Coronary artery (tissue), 2 donors: ENCODE data around the gene CCDC50.

Experiments used
- DNase-seq: peaks from one replicate; pipeline ENCODE4 v3.0.0-alpha.2; 2017; ENCODE audit warnings: low spot score
- H3K27ac ChIP-seq, 2 donors: fragments of 200-600 bp; sonication (generic); one replicate each; pipeline ENCODE4 v1.5.1; 2016 to 2019
- H3K4me3 ChIP-seq: fragments of 200-600 bp; sonication (generic); 2 replicates; pipeline ENCODE4 v1.5.1; 2016; ENCODE audit warnings: mild to moderate bottlenecking, moderate library complexity
- TF ChIP-seq, protein P1 (sequence below): fragments of 200-600 bp; sonication (generic); IDR thresholded peaks from one replicate; pipeline ENCODE4 v1.5.1; 2019; ENCODE audit warnings: antibody characterized with exemption

CCDC50 gene

DNA sequence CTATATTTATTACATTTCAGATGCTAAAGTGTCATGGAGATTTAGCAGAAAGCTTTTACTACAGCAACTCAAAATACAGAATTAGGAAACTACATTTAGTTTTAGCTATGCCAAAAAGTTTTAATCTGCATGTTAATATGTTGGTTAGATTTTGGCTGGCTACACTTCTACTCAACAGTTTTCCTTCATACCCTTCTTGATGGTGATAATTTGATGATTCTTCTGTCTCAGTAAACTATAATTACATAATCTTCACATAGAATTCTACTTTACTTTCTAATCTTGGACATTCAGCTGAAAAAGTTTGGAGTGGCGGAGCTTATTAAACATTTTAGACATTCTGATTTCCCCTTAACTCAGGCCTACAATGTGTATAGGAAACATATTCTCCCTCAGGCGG lies 11.2 kb downstream of the CCDC50 start:
- no peak overlapping the region for H3K4me3 ChIP-seq
- TF ChIP-seq, protein P1, sequence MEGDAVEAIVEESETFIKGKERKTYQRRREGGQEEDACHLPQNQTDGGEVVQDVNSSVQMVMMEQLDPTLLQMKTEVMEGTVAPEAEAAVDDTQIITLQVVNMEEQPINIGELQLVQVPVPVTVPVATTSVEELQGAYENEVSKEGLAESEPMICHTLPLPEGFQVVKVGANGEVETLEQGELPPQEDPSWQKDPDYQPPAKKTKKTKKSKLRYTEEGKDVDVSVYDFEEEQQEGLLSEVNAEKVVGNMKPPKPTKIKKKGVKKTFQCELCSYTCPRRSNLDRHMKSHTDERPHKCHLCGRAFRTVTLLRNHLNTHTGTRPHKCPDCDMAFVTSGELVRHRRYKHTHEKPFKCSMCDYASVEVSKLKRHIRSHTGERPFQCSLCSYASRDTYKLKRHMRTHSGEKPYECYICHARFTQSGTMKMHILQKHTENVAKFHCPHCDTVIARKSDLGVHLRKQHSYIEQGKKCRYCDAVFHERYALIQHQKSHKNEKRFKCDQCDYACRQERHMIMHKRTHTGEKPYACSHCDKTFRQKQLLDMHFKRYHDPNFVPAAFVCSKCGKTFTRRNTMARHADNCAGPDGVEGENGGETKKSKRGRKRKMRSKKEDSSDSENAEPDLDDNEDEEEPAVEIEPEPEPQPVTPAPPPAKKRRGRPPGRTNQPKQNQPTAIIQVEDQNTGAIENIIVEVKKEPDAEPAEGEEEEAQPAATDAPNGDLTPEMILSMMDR, result no peak
- no peak for DNase-seq
- H3K27ac ChIP-seq, result no peak overlapping the region

DNA sequence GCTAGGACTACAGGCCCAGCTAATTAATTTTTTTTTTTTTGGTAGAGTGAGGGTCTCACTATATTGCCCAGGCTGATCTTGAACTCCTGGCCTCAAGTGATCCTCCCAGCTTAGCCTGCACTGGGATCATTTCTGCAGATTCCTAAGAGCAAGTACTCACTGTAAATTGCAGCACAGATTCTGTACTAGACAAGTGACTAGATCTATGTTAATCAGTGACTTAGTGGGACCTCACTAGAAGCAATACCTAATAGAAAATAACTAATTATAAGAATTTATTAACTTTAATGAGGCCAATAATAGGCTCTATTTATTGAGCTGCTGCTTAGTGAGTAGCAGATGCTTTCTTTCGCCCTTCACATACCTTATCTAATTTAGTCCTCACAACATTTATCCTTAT lies 11.8 kb downstream of the CCDC50 start:
- TF ChIP-seq, protein P1, result no peak
- Histone ChIP-seq H3K27ac (no peak overlapping the region), H3K4me3 (no peak overlapping the region)
- DNase-seq, result no peak

DNA sequence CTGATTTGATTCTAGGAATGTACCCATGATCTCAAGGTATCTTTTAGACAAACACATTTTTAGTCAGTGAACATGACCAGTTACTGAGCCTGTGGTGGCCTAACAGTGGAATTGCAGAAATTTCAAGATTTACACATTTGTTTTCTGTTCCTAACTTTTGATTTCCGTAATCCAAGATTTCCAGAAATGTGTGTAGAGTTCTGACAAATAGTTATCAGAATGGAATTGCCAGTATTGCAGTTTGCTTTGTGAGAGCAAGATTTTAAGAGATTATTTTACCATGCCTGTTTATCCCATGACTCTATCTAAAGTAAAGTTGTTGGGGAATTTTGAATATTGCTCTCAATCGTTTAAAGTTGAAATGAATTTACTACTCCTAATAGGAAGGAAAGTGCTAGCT lies 12.8 kb downstream of the CCDC50 start:
- Histone ChIP-seq H3K27ac (peak overlapping the region in 1 of 2 donors; percentile 35), H3K4me3 (no peak overlapping the region)
- TF ChIP-seq, protein P1, result no peak
- no peak for DNase-seq

DNA sequence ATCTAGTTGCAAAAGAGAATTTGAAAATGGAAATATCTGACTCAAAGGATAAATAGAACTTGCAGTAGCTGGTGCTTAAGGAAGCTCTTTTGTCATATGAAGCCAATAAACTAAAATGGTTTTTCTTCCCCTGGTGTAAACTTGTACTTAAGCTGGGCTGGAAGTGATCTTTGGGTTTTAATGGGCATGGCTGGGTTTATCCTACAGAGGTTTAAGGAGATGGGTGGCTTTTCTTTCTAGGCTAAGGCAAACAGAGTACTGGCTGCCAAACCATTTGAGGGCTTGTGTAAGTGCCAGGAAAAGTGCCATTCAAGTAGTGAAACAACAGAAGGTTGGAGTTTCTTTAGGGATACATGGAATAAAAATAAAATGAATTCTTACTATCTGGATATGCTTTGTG lies 13.2 kb downstream of the CCDC50 start:
- DNase-seq, result no peak
- TF ChIP-seq, protein P1, result no peak
- no peak overlapping the region for H3K4me3 ChIP-seq
- peak overlapping the region in 1 of 2 donors; percentile 35 for H3K27ac ChIP-seq

DNA sequence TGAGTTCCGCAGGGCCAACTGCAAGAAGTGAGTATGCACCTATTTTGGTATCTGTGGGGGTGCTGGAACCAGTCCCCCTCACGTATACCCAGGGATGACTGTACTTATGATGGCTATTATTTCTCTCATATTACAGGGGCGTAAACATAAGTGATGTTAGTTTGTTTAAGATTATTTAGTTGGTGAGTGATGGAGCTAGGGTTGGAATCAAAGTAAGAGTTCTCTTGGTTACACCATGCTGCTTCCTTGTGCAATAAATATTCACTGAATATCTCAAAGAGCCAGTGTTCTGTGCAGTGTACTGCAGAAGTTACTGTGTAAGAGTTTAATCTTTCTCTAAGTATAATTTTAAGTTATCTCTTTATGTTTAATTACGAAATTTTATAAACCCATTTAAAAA lies 13.9 kb downstream of the CCDC50 start:
- peak overlapping the region in 1 of 2 donors; percentile 14 for H3K27ac ChIP-seq
- TF ChIP-seq, protein P1, result no peak
- no peak for DNase-seq
- no peak overlapping the region for H3K4me3 ChIP-seq

DNA sequence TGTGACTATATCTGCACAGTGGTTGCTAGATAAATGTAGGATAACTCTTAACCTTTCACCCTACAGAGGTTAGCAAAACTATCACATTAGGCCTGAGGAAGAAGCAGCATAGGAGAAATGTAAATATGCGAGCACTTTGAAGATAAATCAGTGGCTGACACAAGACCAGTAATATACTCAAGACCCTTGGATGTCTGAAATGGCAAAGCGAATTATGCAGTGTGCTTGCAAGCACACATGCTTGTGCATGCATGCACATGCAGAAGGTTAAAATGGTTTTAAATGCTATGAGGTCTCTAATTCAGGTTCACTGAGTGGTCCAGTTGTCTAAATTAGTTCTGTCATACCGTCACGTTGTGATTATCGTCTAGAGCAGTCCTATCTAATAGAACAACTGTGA lies 14.7 kb downstream of the CCDC50 start:
- DNase-seq, result no peak
- TF ChIP-seq, protein P1, result no peak
- H3K27ac ChIP-seq, result no peak overlapping the region
- H3K4me3 ChIP-seq, result no peak overlapping the region

DNA sequence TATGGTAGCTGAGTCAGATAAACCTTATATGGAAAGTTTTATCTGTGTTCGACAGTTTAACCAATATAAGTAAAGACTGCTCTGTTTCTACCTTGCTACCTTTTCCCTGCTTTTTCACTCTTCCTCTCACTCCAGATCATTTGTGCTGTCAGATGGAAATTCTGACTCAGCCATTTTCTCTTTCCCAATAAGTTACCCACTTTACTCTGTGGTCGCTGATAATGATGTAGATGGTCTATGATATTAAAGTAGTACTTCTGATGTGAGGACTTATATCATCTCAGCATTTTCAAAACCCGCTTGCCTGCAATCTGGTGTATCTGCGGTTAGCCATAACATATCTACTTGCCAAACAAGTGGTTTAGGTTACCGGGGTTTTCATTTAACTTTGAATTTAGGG lies 16.1 kb downstream of the CCDC50 start:
- H3K4me3 ChIP-seq, result no peak overlapping the region
- H3K27ac ChIP-seq, result no peak overlapping the region
- DNase-seq, result no peak
- TF ChIP-seq, protein P1, result no peak
